ENCODE data around the gene BSND. TPM values are rescaled to one million over a fixed set of nuclear protein-coding genes. Genes with fewer than 3 reads are reported as not detected.

The BSND gene
- total and polyA plus RNA-seq, 9 of the 15 experiments (the other 6 are each of a cell fraction or from before 2014, with no cell fraction given): not detected

GRCh38 chr1:55021942-55022546, 23.3 kb downstream of the BSND start (continued):
- TF ChIP-seq ZBTB34 (CRISPR knock-in tag; IDR thresholded peaks at IDR 0.05) (no peak), PCBP2 (IDR thresholded peaks at IDR 0.05; ENCODE audit: low read depth, low read length, poor library complexity, severe bottlenecking) (no peak), CC2D1A (IDR thresholded peaks at IDR 0.05) (peak; percentile 39; the same call in 1 of the 2 replicates), DLX4 (CRISPR knock-in tag; IDR thresholded peaks at IDR 0.05) (no peak), SMARCA5 (IDR thresholded peaks at IDR 0.05) (peak; percentile 97), PREB (CRISPR knock-in tag; IDR thresholded peaks at IDR 0.05) (no peak), ZNF445 (CRISPR knock-in tag; IDR thresholded peaks at IDR 0.05; ENCODE audit: low read depth) (no peak), ZBTB49 (CRISPR knock-in tag; IDR thresholded peaks at IDR 0.05; ENCODE audit: borderline replicate concordance) (no peak), ARID2 (IDR thresholded peaks at IDR 0.05) (no peak), CBX1 (IDR thresholded peaks at IDR 0.05; ENCODE audit: low read depth) (no peak), FUS (optimal IDR thresholded peaks at IDR 0.05; ENCODE audit: low read depth, low read length) (no peak), ZNF224 (CRISPR knock-in tag; IDR thresholded peaks at IDR 0.05) (no peak), SRSF3 (IDR thresholded peaks at IDR 0.05; ENCODE audit: insufficient read depth, low read length) (no peak), RAD21 (CRISPR knock-in tag; conservative IDR thresholded peaks at IDR 0.05 in 1 of 2, IDR thresholded peaks at IDR 0.05 in 1 of 2) (peak; percentile 69 to 87), CEBPB (tag; IDR thresholded peaks at IDR 0.05) (no peak), PYGO2 (tag; IDR thresholded peaks at IDR 0.05) (no peak), CBX2 (IDR thresholded peaks at IDR 0.05; ENCODE audit: insufficient read depth, low read length, poor library complexity, severe bottlenecking) (no peak), HCFC1 (IDR thresholded peaks at IDR 0.05; ENCODE audit: low read depth, low read length) (0 out of 2 replicates have a peak, but pooled peaks have one; percentile 23), CCNT2 (IDR thresholded peaks at IDR 0.05; ENCODE audit: borderline replicate concordance, extremely low read depth, insufficient read length, low read depth, low read length) (no peak), SP1 (CRISPR knock-in tag; IDR thresholded peaks at IDR 0.05) (no peak), IRF2 (CRISPR knock-in tag; IDR thresholded peaks at IDR 0.05) (no peak), NR3C1 (CRISPR knock-in tag; IDR thresholded peaks at IDR 0.05) (no peak), ZNF584 (CRISPR knock-in tag; IDR thresholded peaks at IDR 0.05; ENCODE audit: low read depth) (no peak), ZBTB7A (IDR thresholded peaks at IDR 0.05; ENCODE audit: borderline replicate concordance, control insufficient read depth, low read depth, low read length) (no peak; the same call in 1 of the 2 replicates)
